Mesothelial cell of epicardium (in vitro differentiated cells): ENCODE data around the gene MICAL2. TPM values are rescaled to one million over a fixed set of nuclear protein-coding genes. Genes with fewer than 3 reads are reported as not detected.

Source experiments
- DNase-seq, 2 experiments: peaks; one replicate each; pipeline ENCODE4 v3.0.0; 2021; ENCODE audit warnings: low spot score in 2 of 2; ENCODE audit not compliant: unreplicated experiment in 2 of 2
- H3K27ac Mint-ChIP-seq: 2 replicates; pipeline ENCODE4 v1.8.0; 2021; ENCODE audit warnings: mixed read lengths
- H3K27me3 Mint-ChIP-seq: 2 replicates; pipeline ENCODE4 v1.8.0; 2021; ENCODE audit warnings: low read depth, mixed read lengths
- H3K36me3 Mint-ChIP-seq: 2 replicates; pipeline ENCODE4 v1.8.0; 2021; ENCODE audit warnings: mixed read lengths
- H3K4me1 Mint-ChIP-seq: 2 replicates; pipeline ENCODE4 v1.8.0; 2021; ENCODE audit warnings: mixed read lengths
- H3K4me3 Mint-ChIP-seq: 2 replicates; pipeline ENCODE4 v1.8.0; 2021; ENCODE audit warnings: mild to moderate bottlenecking, moderate library complexity, mixed read lengths
- H3K9me3 Mint-ChIP-seq: 2 replicates; pipeline ENCODE4 v1.8.0; 2021; ENCODE audit warnings: mixed read lengths
- total RNA-seq: library from RNA; stranded (reverse); gene quantifications from 3 replicates; pipeline ENCODE4 v1.2.1, GENCODE V29; 2021
- TF ChIP-seq, protein P1 (sequence below): fragments of 200-600 bp; sonication (generic); IDR thresholded peaks from one replicate; pipeline ENCODE4 v1.5.0; 2021; ENCODE audit warnings: antibody characterized with exemption; ENCODE audit not compliant: unreplicated experiment

The MICAL2 gene
- total RNA-seq, 1 donor from 2014 or later = 15.0 TPM

DNA sequence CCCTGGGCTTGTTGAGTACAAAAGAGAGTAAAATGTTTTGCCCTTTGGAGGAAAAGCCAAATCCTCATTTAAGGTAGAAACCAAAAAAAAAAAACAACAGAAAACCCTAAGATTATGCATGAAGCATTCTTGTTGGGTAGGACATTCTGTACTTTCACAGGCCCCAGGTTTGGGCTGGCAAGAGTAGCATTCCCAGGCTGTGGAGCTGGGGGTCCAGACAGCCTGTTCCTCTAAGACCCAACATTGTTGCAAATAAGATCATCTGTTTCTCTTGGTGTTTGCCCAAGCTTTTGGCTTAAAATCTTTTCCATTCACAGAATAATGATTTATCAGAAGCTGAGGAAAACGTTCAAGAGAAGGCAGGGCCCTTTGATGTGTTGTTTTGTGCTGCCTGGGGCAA, 123.8 kb downstream of the MICAL2 start:
- Mint-ChIP-seq H3K27ac (no peak overlapping the region), H3K27me3 (no peaks in the 10 kb centered on the region), H3K36me3 (no peaks in the 10 kb centered on the region), H3K4me3 (no peak overlapping the region), H3K9me3 (no peaks in the 10 kb centered on the region), H3K4me1 (peaks cover 20% of the 10 kb centered on the region)
- no peak for DNase-seq
- TF ChIP-seq, protein P1, sequence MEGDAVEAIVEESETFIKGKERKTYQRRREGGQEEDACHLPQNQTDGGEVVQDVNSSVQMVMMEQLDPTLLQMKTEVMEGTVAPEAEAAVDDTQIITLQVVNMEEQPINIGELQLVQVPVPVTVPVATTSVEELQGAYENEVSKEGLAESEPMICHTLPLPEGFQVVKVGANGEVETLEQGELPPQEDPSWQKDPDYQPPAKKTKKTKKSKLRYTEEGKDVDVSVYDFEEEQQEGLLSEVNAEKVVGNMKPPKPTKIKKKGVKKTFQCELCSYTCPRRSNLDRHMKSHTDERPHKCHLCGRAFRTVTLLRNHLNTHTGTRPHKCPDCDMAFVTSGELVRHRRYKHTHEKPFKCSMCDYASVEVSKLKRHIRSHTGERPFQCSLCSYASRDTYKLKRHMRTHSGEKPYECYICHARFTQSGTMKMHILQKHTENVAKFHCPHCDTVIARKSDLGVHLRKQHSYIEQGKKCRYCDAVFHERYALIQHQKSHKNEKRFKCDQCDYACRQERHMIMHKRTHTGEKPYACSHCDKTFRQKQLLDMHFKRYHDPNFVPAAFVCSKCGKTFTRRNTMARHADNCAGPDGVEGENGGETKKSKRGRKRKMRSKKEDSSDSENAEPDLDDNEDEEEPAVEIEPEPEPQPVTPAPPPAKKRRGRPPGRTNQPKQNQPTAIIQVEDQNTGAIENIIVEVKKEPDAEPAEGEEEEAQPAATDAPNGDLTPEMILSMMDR = no peak

DNA sequence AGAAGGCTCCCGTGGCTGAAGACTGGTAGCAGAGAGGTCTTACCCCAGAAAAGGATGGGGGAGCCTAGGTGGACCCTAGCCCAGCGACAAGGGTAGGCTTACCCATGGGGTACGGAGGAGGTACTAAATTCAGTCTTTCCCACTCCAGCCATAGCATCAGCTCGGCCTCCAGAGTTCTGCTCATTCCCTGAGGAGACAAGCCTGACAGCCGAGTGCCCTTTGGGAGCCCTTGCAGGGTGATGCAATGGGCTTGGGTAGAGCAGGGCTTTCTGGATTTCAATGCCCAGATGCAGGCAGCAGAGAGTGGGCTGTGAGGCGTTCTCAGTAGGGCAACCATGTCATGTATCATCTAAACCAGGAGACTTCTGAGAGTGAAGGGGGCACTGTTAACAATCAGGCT, 124.7 kb downstream of the MICAL2 start:
- Mint-ChIP-seq H3K27ac (no peak overlapping the region), H3K36me3 (no peaks in the 10 kb centered on the region), H3K27me3 (no peaks in the 10 kb centered on the region), H3K4me1 (peaks cover 20% of the 10 kb centered on the region), H3K9me3 (no peaks in the 10 kb centered on the region), H3K4me3 (no peak overlapping the region)
- TF ChIP-seq, protein P1 = no peak
- no peak for DNase-seq

DNA sequence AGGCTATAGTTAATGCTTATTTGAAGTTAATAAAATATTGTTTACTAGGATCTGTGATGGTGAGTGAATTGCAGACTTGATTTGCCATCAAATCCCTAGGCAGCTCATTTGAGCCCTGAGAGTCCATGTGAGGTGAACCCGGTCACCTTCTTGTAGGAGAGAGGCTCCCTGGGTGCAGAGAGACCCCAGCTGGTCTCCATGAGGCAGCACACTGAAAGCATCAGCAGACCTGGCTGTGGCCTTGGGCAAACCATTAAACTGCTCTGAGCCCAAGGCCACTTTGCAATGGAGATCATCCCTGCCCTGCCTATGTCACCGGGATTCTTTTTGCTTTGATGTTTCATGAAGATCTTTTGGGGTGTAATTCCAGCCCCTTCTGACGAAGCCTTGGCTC, 125.2 kb downstream of the MICAL2 start:
- no peak overlapping the region for H3K4me3 Mint-ChIP-seq
- TF ChIP-seq, protein P1 = no peak
- no peak overlapping the region for H3K27ac Mint-ChIP-seq
- no peak for DNase-seq
- H3K27me3 Mint-ChIP-seq = no peaks in the 10 kb centered on the region
- H3K9me3 Mint-ChIP-seq = no peaks in the 10 kb centered on the region
- peaks cover 20% of the 10 kb centered on the region for H3K4me1 Mint-ChIP-seq
- H3K36me3 Mint-ChIP-seq = no peaks in the 10 kb centered on the region

DNA sequence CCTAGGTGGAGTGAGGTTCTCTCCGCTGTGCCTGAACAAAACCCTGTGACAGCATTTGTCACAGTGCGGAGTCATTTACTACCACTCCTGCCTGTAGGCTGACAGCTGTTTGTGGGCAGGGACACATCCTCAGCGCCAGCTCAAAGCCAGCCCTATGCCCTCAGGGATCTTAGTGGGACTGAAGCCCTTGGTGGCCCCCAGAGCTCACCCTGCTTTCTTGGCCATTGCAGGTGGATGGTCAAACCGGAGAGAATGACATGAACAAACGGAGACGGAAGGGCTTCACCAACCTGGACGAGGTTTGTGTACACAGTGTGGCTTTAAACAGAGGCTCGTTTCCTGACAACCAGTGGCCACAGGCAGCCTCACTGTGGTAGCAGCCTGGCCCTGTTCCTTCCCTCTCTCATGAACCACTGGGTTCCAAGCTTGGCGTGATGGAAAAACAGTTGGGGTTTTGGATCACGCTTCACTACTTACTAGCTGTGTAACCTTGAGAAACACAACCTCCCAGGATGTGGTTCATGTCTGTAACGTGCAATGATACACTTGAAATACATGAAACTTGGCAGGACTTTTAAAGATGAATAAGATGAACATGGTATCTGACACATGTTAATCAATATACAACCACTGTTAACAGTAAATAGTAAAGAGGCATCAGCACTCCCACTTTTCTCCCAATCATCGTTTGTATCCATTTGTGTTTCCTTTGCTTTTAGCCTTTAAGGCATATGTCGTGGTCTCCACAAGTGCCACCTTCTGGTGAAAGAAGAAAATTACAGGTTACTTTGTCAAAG, 125.8 kb downstream of the MICAL2 start:
- no peak overlapping the region for H3K27ac Mint-ChIP-seq
- H3K36me3 Mint-ChIP-seq = no peaks in the 10 kb centered on the region
- H3K27me3 Mint-ChIP-seq = no peaks in the 10 kb centered on the region
- H3K4me1 Mint-ChIP-seq = peaks cover 20% of the 10 kb centered on the region
- TF ChIP-seq, protein P1 = peak; percentile 78
- DNase-seq = no peak
- no peak overlapping the region for H3K4me3 Mint-ChIP-seq
- no peaks in the 10 kb centered on the region for H3K9me3 Mint-ChIP-seq

DNA sequence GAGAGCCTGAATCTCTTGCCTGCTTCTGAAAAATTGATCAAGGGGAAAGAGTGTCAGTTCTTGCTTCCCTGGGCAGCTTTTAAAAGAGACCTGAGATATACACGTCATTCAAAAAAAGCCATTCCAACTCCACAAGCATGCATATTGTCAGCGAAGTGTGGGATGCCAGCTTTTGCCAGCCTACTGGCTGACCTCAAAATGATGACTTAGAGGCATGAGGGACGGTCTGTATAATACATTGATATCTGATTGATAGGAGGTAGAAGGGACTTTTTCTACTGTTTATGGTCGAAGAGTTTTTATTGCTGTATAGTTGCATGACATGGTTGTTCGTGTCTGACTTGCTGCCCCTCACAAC, 126.3 kb downstream of the MICAL2 start:
- Mint-ChIP-seq H3K4me3 (no peak overlapping the region), H3K27me3 (no peaks in the 10 kb centered on the region)
- no peak for DNase-seq

More for the DNA sequence above, 126.3 kb downstream of the MICAL2 start:
- Mint-ChIP-seq H3K27ac (no peak overlapping the region), H3K9me3 (no peaks in the 10 kb centered on the region), H3K36me3 (no peaks in the 10 kb centered on the region), H3K4me1 (peaks cover 20% of the 10 kb centered on the region)
- TF ChIP-seq, protein P1 = peak; percentile 46
